ENCODE results near the gene REST.

DNA sequence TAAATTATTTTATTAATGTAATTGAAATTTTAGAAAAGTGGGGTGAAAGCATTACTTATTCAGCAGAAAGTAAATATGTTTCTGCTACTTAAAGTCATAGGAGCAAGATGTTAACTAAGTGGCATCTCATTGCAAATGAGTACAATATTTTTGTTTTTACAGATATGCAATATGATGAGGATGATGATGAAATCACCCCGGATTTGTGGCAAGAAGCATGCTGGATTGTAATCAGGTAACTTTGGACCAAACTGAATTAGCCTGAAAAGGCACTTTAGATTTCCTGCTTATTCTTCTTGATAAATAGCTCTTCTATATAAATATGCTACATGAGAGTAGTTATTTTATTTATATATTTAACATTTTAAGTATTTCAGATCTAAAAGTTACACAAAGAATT is 78.5 kb downstream of the REST start:
- TF ChIP-seq, protein P1, sequence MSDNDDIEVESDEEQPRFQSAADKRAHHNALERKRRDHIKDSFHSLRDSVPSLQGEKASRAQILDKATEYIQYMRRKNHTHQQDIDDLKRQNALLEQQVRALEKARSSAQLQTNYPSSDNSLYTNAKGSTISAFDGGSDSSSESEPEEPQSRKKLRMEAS (IDR thresholded peaks at IDR 0.05; ENCODE audit: low read depth): no peak
- TF ChIP-seq POLR2AphosphoS5 (IDR thresholded peaks at IDR 0.05; ENCODE audit: low read depth, low read length): no peak
- no peak for TF ChIP-seq NFIC (IDR thresholded peaks at IDR 0.05; ENCODE audit: borderline replicate concordance)
- TF ChIP-seq CTCF (IDR thresholded peaks at IDR 0.05): no peak
- no peak for TF ChIP-seq EZH2phosphoT487 (IDR thresholded peaks at IDR 0.05; ENCODE audit: borderline replicate concordance, low read depth)
- no peak for TF ChIP-seq RCOR1 (IDR thresholded peaks at IDR 0.05; ENCODE audit: low read length)
- no peak for TF ChIP-seq TAF1 (IDR thresholded peaks at IDR 0.05; ENCODE audit: borderline replicate concordance, low read depth, low read length)
- TF ChIP-seq FOXM1 (IDR thresholded peaks at IDR 0.05; ENCODE audit: low read depth): no peak
- no peak for TF ChIP-seq RFX5 (IDR thresholded peaks at IDR 0.05; ENCODE audit: low read length)
- no peak for TF ChIP-seq YY1 (IDR thresholded peaks at IDR 0.05; ENCODE audit: low read depth)
